Measurements from ENCODE around the gene B3GLCT.

Gene B3GLCT

DNA sequence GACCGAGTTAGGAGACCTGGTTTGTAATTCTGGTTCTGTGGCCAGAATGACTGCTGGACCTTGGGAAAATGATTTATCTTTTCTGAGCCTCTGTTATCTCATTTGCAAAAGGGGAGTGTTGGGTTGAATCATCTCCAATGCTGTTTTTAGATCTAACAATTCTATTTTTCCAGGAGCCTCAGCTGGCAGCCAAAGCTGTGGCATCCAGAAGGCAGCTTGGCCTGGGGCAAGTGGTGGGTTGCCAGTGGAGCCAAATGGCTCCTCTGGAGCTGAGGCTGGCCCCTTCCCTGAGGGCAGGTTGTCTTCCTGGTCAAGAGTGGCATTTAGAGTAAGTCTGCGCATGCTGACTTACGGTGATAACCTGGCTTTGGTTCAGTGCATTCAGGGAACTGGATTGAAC, 21.3 kb downstream of the B3GLCT start:
- no peak for TF ChIP-seq CTCF (IDR thresholded peaks at IDR 0.05; ENCODE audit: low read depth, low read length, missing control alignments)
- no peak for DNase-seq (ENCODE audit: low read depth)
- H3K4me3 ChIP-seq (ENCODE audit: low read depth, low read length), result no peak overlapping the region

DNA sequence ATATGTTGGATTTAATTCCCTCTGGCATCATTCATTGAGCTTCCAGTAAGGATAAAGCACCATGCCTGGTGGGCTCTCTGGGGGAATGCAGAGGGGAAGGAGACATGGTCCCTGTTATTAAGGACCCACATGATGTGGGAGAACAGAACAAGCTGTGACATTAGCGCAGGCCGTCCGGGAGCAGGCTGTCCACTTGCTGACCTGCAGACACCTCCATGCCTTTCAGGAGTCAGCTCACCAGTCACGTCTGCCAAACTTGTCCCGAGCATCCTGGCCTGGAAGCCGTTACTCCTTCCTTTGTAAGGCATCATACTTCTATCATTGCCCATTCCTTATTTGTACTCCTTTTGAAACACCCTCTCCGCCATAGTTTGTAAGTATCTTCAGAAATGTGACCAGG, 23.4 kb downstream of the B3GLCT start:
- no peak for DNase-seq (ENCODE audit: low read depth)
- H3K4me3 ChIP-seq (ENCODE audit: low read depth, low read length), result no peak overlapping the region
- no peak for TF ChIP-seq CTCF (IDR thresholded peaks at IDR 0.05; ENCODE audit: low read depth, low read length, missing control alignments)

GRCh38 chr13:31223640-31224039, 23.9 kb downstream of the B3GLCT start:
- no peak for TF ChIP-seq CTCF (IDR thresholded peaks at IDR 0.05; ENCODE audit: low read depth, low read length, missing control alignments)
- no peak overlapping the region for H3K4me3 ChIP-seq (ENCODE audit: low read depth, low read length)
- DNase-seq (ENCODE audit: low read depth), result no peak

DNA sequence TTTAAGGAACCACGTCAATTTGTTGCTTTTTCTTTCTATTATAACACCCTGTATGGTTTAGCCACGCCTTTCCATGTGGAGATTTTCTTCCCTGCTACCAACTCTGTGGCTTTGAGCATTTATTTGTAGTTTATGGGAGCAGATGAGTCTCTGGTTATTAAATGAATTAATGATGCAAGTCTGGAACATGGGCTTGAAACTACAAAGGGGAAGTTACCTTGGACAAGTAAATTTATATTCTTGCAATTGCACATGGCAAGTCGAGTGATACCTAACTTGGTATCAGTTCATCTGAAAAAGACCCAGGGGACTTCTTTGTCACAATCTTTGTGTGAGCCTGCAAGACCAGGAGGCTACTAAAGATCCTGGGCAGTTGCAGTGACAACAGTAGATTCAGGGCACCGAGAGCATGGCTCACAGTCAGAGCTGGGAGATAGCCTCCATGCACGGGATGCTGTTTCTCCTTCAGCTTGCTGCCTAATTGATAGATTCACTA, 24.4 kb downstream of the B3GLCT start:
- no peak for TF ChIP-seq CTCF (IDR thresholded peaks at IDR 0.05; ENCODE audit: low read depth, low read length, missing control alignments)
- no peak overlapping the region for H3K4me3 ChIP-seq (ENCODE audit: low read depth, low read length)
- DNase-seq (ENCODE audit: low read depth), result no peak

GRCh38 chr13:31224963-31225559, 25.3 kb downstream of the B3GLCT start:
- DNase-seq (ENCODE audit: low read depth), result no peak
- H3K4me3 ChIP-seq (ENCODE audit: low read depth, low read length), result no peak overlapping the region
- TF ChIP-seq CTCF (IDR thresholded peaks at IDR 0.05; ENCODE audit: low read depth, low read length, missing control alignments), result no peak

DNA sequence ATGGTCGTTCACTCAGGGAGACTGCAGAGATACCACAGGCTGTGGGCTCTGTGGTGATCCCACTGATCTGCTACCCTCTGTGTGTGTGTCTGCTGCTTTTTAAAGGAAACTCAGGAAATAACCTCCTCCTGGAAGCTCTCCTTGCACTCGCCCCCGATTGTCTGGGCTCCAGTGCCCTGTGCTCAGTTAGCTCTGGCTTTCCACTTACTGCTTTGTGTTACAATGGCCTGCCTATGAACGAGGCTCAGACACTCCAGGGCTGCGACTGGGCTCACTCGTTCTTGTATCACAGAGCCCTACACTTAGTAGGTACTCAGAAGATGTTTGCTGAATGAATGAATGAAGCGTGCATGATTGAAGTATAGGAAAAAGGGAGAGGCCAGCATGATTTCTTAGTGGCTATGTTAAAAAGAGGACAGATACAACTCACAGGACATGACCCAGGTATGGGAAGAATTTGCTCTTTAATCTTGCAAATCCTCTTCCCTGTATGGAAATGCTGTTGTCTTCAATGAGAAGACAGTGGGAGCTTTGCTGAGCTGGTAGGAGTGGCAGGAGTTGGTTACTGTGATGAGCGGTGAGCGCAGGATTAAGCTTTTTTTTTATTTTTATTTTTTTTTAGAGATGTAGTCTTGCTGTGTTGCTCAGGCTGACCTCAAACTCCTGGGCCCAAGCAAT, 26.4 kb downstream of the B3GLCT start:
- DNase-seq (ENCODE audit: low read depth), result no peak
- H3K4me3 ChIP-seq (ENCODE audit: low read depth, low read length), result no peak overlapping the region
- TF ChIP-seq CTCF (IDR thresholded peaks at IDR 0.05; ENCODE audit: low read depth, low read length, missing control alignments), result no peak

- no peak for DNase-seq (ENCODE audit: low read depth)
- TF ChIP-seq CTCF (IDR thresholded peaks at IDR 0.05; ENCODE audit: low read depth, low read length, missing control alignments), result no peak
- no peak overlapping the region for H3K4me3 ChIP-seq (ENCODE audit: low read depth, low read length)
Measured at GRCh38 chr13:31227063-31227462, 27.3 kb downstream of the B3GLCT start.
